B cell (primary cell): ENCODE measurements around the gene TSHB. TPM values are rescaled to one million over a fixed set of nuclear protein-coding genes. Genes with fewer than 3 reads are reported as not detected.

ENCODE experiments used
- ATAC-seq: fragments of 200-7000 bp; cut with Tn5 transposase; one replicate; pipeline ENCODE4 v1.10.0; 2021; ENCODE audit warnings: low read depth, mild to moderate bottlenecking, moderate number of reproducible peaks, moderate library complexity
- CTCF ChIA-PET: fragments of 350-600 bp; sonication (Branson Sonifier 250); formaldehyde crosslinking; loops from one replicate; lab custom pipeline; 2021; ENCODE audit warnings: antibody characterized with exemption, inconsistent platforms; lab: Charles Lee
- POLR2A ChIA-PET: fragments of 350-600 bp; sonication (Branson Sonifier 250); formaldehyde crosslinking; loops from one replicate; lab custom pipeline; 2021; ENCODE audit warnings: antibody characterized with exemption; lab: Charles Lee
- DNase-seq: peaks from one replicate; pipeline ENCODE4 v3.0.0; 2013
- H2AFZ ChIP-seq: 2 replicates; pipeline ENCODE4 v1.6.1; 2012; ENCODE audit warnings: mild to moderate bottlenecking, low read depth, low read length; ENCODE audit not compliant: insufficient read depth, poor library complexity, severe bottlenecking
- H3K27ac ChIP-seq, 2 donors: 1 replicate in 1 of 2; 2 replicates in 1 of 2; pipeline ENCODE4 v1.5.1; 2012 to 2013; ENCODE audit warnings: low read length in 2 of 2, mild to moderate bottlenecking in 2 of 2, moderate library complexity in 1 of 2
- H3K27me3 ChIP-seq, 4 experiments: fragments of 200-600 bp in 1 of 4; sonication (generic) in 1 of 4; replicated peaks in 1 of 4; 1 replicate in 2 of 4; 2 replicates in 2 of 4; pipeline versions ENCODE4 v1.6.1 to v1.7.0; 2013 to 2016; ENCODE audit warnings: low read length in 3 of 4, mild to moderate bottlenecking in 2 of 4, mixed read lengths in 1 of 4, moderate library complexity in 1 of 4; ENCODE audit not compliant: insufficient read depth in 4 of 4, control insufficient read depth in 3 of 4; ENCODE audit errors: control extremely low read depth in 1 of 4
- H3K36me3 ChIP-seq, 2 experiments: replicated peaks in 1 of 2; 1 replicate in 1 of 2; 2 replicates in 1 of 2; pipeline versions ENCODE4 v1.6.1 to v1.7.1; 2013; ENCODE audit warnings: low read length in 1 of 2; ENCODE audit not compliant: insufficient read depth in 2 of 2, control insufficient read depth in 1 of 2; ENCODE audit errors: control extremely low read depth in 1 of 2, extremely low read depth in 1 of 2
- H3K4me1 ChIP-seq, 2 donors: fragments of 200-600 bp in 1 of 2; sonication (generic) in 1 of 2; 1 replicate in 1 of 2; 2 replicates in 1 of 2; pipeline versions ENCODE4 v1.5.1 to v1.6.1; 2013 to 2017; ENCODE audit warnings: low read length in 2 of 2; ENCODE audit not compliant: control insufficient read depth in 2 of 2, insufficient read depth in 2 of 2
- H3K4me2 ChIP-seq: replicated peaks from 2 replicates; pipeline ENCODE3; 2012; ENCODE audit warnings: mild to moderate bottlenecking, low read depth, low read length; ENCODE audit not compliant: poor library complexity, severe bottlenecking
- H3K4me3 ChIP-seq, 5 experiments: fragments of 200-600 bp in 1 of 5; sonication (generic) in 1 of 5; 1 replicate in 3 of 5; 2 replicates in 2 of 5; pipeline versions ENCODE4 v1.5.1 to v1.7.0; 2011 to 2016; ENCODE audit warnings: low read length in 4 of 5, mild to moderate bottlenecking in 4 of 5, low read depth in 2 of 5, control low read depth in 1 of 5, moderate library complexity in 1 of 5; ENCODE audit not compliant: insufficient read depth in 1 of 5; ENCODE audit errors: control extremely low read depth in 1 of 5, extremely low read depth in 1 of 5
- H3K79me2 ChIP-seq: fragments of 200-600 bp; sonication (generic); one replicate; pipeline ENCODE4 v1.6.0; 2016; ENCODE audit warnings: low read length; ENCODE audit not compliant: control insufficient read depth, insufficient read depth
- H3K9ac ChIP-seq: fragments of 200-600 bp; sonication (generic); 2 replicates; pipeline ENCODE4 v1.6.1; 2017; ENCODE audit warnings: mild to moderate bottlenecking, low read length, moderate library complexity
- H3K9me3 ChIP-seq, 3 donors: one replicate each; pipeline versions ENCODE4 v1.6.1 to v1.7.1; 2013; ENCODE audit warnings: low read length in 2 of 3; ENCODE audit not compliant: control insufficient read depth in 2 of 3, insufficient read depth in 1 of 3; ENCODE audit errors: control extremely low read depth in 1 of 3
- H4K20me1 ChIP-seq: 2 replicates; pipeline ENCODE4 v1.6.0; 2012; ENCODE audit warnings: mild to moderate bottlenecking, low read length; ENCODE audit not compliant: insufficient read depth, control insufficient read depth, poor library complexity, severe bottlenecking
- H3K27ac Mint-ChIP-seq: one replicate; pipeline ENCODE4 v1.8.0; 2021; ENCODE audit warnings: mixed read lengths
- H3K27me3 Mint-ChIP-seq: one replicate; pipeline ENCODE4 v1.8.0; 2021; ENCODE audit warnings: mixed read lengths
- H3K4me1 Mint-ChIP-seq: one replicate; pipeline ENCODE4 v1.8.0; 2021; ENCODE audit warnings: mixed read lengths
- H3K4me3 Mint-ChIP-seq: one replicate; pipeline ENCODE4 v1.8.0; 2021; ENCODE audit warnings: mixed read lengths
- H3K9me3 Mint-ChIP-seq: one replicate; pipeline ENCODE4 v1.8.0; 2022; ENCODE audit warnings: mixed read lengths; ENCODE audit not compliant: insufficient read depth
- CTCF ChIP-seq: fragments of 200-600 bp; IDR thresholded peaks from one replicate; pipeline ENCODE4 v1.8.0; 2022; ENCODE audit warnings: antibody characterized with exemption, mild to moderate bottlenecking
- EZH2 ChIP-seq: IDR thresholded peaks from 2 replicates; pipeline ENCODE4 v1.6.1; 2012; ENCODE audit warnings: borderline replicate concordance, low read depth, mild to moderate bottlenecking, moderate library complexity, low read length; ENCODE audit not compliant: insufficient read depth, poor library complexity, severe bottlenecking
- WGBS: methylation state at CpG from one replicate; pipeline ENCODE4 v1.1.5; 2013; ENCODE audit warnings: missing lambda C conversion rate; ENCODE audit not compliant: insufficient coverage; 5-methylcytosine and 5-hydroxymethylcytosine counted together
- intact Hi-C: fragments of 100-400 bp; cut with micrococcal nuclease; formaldehyde crosslinking; loops from one replicate; pipeline ENCODE4 v1.10.0; 2022
- polyA plus RNA-seq: library from polyadenylated mRNA; depleted of rRNA; stranded (reverse); fragments of >200 nt; gene quantifications from 2 replicates; pipeline ENCODE4 v1.2.3, GENCODE V29; 2012
- total RNA-seq, 2 donors: library from RNA; stranded (reverse); fragments of 120-200 nt in 1 of 2; gene quantifications; 1 replicate in 1 of 2; 2 replicates in 1 of 2; pipeline versions ENCODE4 v1.2.3 to v1.2.4, GENCODE V29; 2013 to 2022

Gene TSHB
- total and polyA plus RNA-seq, 2 donors (not counting 1 experiment from before 2014, with no cell fraction given) = not detected

GRCh38 chr1:115077984-115078330, 48.3 kb downstream of the TSHB start:
- Histone ChIP-seq H3K79me2 (no peaks in the 10 kb centered on the region), H3K27me3 (peaks cover 0 to 3% (median 0%) of the 10 kb centered on the region in 4 experiments), H3K4me1 (no peaks in the 10 kb centered on the region), H3K36me3 (no peaks in the 10 kb centered on the region), H3K27ac (no peak overlapping the region), H3K9me3 (no peaks in the 10 kb centered on the region), H3K4me2 (no peak overlapping the region), H3K4me3 (no peak overlapping the region), H3K9ac (no peak overlapping the region), H4K20me1 (no peaks in the 10 kb centered on the region), H2AFZ (no peak overlapping the region)
- POLR2A ChIA-PET = no interaction called here
- 80% methylated on average over 1 of the region's 1 CpG for WGBS
- intact Hi-C loops = no loop called here
- Mint-ChIP-seq H3K27me3 (peaks cover 39% of the 10 kb centered on the region), H3K9me3 (no peaks in the 10 kb centered on the region), H3K4me1 (no peaks in the 10 kb centered on the region), H3K27ac (no peak overlapping the region), H3K4me3 (no peak overlapping the region)
- TF ChIP-seq EZH2 = no peak
- TF ChIP-seq CTCF = no peak
- CTCF ChIA-PET = interaction anchor here (2.0 kb wide), 1 partner anchor 25 kb away, joined by 6 read pairs; no protein-coding TSS in a partner anchor
- ATAC-seq (no peak), DNase-seq (no peak)

GRCh38 chr1:115078708-115079107, 49.1 kb downstream of the TSHB start:
- H3K9ac ChIP-seq = no peak overlapping the region
- no peaks in the 10 kb centered on the region for H3K4me1 Mint-ChIP-seq
- POLR2A ChIA-PET = no interaction called here
- no peak overlapping the region for H3K4me3 ChIP-seq
- TF ChIP-seq EZH2 (no peak), CTCF (no peak)
- no peaks in the 10 kb centered on the region for H4K20me1 ChIP-seq
- no peak overlapping the region for H2AFZ ChIP-seq
- H3K9me3 Mint-ChIP-seq = no peaks in the 10 kb centered on the region
- no peak overlapping the region for H3K27ac ChIP-seq
- ATAC-seq (no peak), DNase-seq (no peak)
- CTCF ChIA-PET = interaction anchor here (0.9 to 2.0 kb wide), 2 partner anchors 26 to 34 kb away, joined by 3 to 6 read pairs; no protein-coding TSS in a partner anchor
- H3K4me2 ChIP-seq = no peak overlapping the region
- H3K27ac Mint-ChIP-seq = no peak overlapping the region
- 80% methylated on average over 2 of the region's 4 CpGs for WGBS
- H3K79me2 ChIP-seq = no peaks in the 10 kb centered on the region
- H3K4me1 ChIP-seq = no peaks in the 10 kb centered on the region
- H3K4me3 Mint-ChIP-seq = no peak overlapping the region
- no peaks in the 10 kb centered on the region for H3K36me3 ChIP-seq
- H3K27me3 ChIP-seq = peaks cover 0 to 3% (median 0%) of the 10 kb centered on the region in 4 experiments
- no peaks in the 10 kb centered on the region for H3K9me3 ChIP-seq
- intact Hi-C loops = no loop called here
- H3K27me3 Mint-ChIP-seq = peaks cover 35% of the 10 kb centered on the region
